Effector memory CD8-positive, alpha-beta T cell (primary cell): ENCODE measurements around the gene TREML4.
"Not testable (repeated sequence)": the region's sequence is repeated elsewhere in the genome, so short reads cannot be mapped to it uniquely, and the experiment has no call there.

ENCODE experiments used
- ATAC-seq: fragments of 150-1000 bp; cut with Tn5 transposase; replicated peaks from 2 replicates; pipeline ENCODE4 v1.10.0; 2021; ENCODE audit warnings: mild to moderate bottlenecking, moderate library complexity
- DNase-seq, 3 experiments: peaks; one replicate each; pipeline ENCODE4 v3.0.0; 2021
- H3K27ac Mint-ChIP-seq, 2 donors: one replicate each; pipeline ENCODE4 v1.8.0; 2022; ENCODE audit warnings: mild to moderate bottlenecking in 2 of 2, mixed read lengths in 2 of 2, moderate library complexity in 2 of 2
- H3K27me3 Mint-ChIP-seq, 2 donors: one replicate each; pipeline ENCODE4 v1.8.0; 2022; ENCODE audit warnings: mixed read lengths in 2 of 2
- H3K36me3 Mint-ChIP-seq: one replicate; pipeline ENCODE4 v1.8.0; 2022; ENCODE audit warnings: mild to moderate bottlenecking, moderate library complexity, mixed read lengths; ENCODE audit not compliant: insufficient read depth
- H3K4me1 Mint-ChIP-seq, 2 donors: one replicate each; pipeline ENCODE4 v1.8.0; 2022; ENCODE audit warnings: low read depth in 2 of 2, mixed read lengths in 2 of 2
- H3K4me3 Mint-ChIP-seq, 2 donors: one replicate each; pipeline ENCODE4 v1.8.0; 2022; ENCODE audit warnings: mild to moderate bottlenecking in 2 of 2, mixed read lengths in 2 of 2, moderate library complexity in 2 of 2
- H3K9me3 Mint-ChIP-seq, 2 donors: one replicate each; pipeline ENCODE4 v1.8.0; 2022; ENCODE audit warnings: mixed read lengths in 2 of 2

TREML4 gene

DNA sequence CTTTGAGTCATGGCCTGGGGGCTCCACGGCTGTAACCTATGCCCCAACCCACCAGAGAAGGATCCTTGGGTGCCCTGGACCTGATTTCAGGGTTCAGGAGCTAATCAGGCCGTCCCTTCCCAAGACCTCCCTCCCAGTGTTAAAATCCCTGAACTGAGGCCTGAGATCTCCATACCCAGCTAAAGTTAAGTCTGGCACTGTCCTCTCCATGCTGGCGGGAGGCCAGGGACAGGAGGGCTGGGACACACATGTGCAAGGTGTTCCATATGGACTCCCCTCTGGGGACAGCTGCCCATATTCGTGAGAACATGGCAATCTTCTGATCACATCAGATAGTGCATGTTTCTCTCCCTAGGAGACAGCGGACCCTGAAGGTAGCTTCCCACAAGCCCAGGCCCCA is 11.5 kb upstream of the TREML4 start:
- peaks cover 9 to 10% of the 10 kb centered on the region in 2 donors for H3K9me3 Mint-ChIP-seq
- ATAC-seq (no peak), DNase-seq (no peak)
- no peaks in the 10 kb centered on the region for H3K36me3 Mint-ChIP-seq
- peak overlapping the region in 1 of 2 donors; percentile 59 for H3K27ac Mint-ChIP-seq
- no peak overlapping the region for H3K4me3 Mint-ChIP-seq
- H3K4me1 Mint-ChIP-seq, result no peaks in the 10 kb centered on the region
- peaks cover 19 to 30% of the 10 kb centered on the region in 2 donors for H3K27me3 Mint-ChIP-seq

DNA sequence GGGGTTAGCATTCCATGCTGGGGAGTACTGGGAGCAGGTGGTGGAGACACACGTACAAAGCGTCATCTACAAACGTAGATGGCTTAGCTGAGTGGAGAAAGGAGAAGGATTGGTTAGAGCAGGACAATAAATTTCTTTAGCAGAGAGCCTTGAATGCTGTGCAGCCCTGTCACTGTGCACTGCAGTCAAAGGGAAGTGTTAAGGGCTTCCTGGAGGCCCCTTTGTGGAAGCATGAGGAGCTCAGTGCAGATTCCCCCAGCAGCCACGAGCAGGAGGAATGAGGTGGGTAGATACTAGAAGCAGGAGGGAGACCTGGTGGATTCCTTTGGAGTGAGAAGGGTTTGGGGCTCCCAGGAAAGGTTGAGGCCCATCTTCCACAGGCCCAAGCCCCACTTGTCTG is 6.1 kb upstream of the TREML4 start:
- Mint-ChIP-seq H3K4me3 (no peak overlapping the region), H3K27me3 (peaks cover 20 to 30% of the 10 kb centered on the region in 2 donors), H3K4me1 (no peaks in the 10 kb centered on the region), H3K9me3 (no peaks in the 10 kb centered on the region), H3K27ac (peak overlapping the region; percentile 3 to 32), H3K36me3 (no peaks in the 10 kb centered on the region)
- ATAC-seq (no peak), DNase-seq (no peak)

DNA sequence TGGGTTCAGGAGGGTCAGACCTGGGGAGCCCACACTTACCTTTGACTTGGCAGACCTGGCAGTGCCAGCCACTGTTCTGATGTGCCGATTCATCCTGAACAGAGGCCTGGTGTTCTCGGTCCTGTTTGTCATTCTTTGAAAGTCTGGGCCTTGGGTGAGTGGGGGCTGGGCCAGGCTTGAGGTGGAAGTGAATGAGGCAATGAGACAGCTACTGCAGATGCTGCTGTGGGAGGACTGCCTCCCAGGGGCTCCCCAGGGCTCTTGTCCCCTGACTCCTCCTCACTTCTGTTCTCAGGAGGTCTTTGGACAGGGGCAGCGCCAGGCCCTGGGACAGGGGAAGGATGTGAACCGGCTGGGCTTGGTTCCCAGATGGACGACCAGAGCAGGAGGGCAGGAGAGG is 5.6 kb upstream of the TREML4 start:
- Mint-ChIP-seq H3K9me3 (no peaks in the 10 kb centered on the region), H3K4me3 (no peak overlapping the region), H3K4me1 (no peaks in the 10 kb centered on the region), H3K36me3 (no peaks in the 10 kb centered on the region), H3K27ac (peak overlapping the region; percentile 3 to 32), H3K27me3 (peaks cover 21 to 30% of the 10 kb centered on the region in 2 donors)
- no peak for ATAC-seq
- no peak for DNase-seq

DNA sequence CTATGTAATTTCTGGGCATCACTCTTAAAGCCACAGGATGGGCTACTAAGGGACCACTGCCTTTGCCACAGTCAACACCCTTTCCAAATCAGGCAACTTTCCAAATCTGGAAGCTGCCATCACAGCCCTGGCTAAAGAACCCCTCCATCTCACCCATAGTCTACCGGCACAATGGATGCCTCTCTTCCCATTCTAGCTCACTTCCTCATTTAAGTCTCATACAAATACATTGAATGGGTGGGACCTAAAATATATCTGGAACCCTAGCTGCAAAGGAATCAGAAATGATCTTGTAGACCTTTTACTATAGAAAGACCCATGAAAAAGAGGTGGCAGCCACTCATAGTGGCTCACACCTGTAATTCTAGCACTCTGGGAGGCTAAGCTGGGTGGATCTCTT is 3.3 kb upstream of the TREML4 start:
- ATAC-seq, result no peak
- Mint-ChIP-seq H3K4me1 (no peaks in the 10 kb centered on the region), H3K27ac (peak overlapping the region in 1 of 2 donors; percentile 1), H3K36me3 (no peaks in the 10 kb centered on the region), H3K9me3 (no peaks in the 10 kb centered on the region), H3K4me3 (no peak overlapping the region), H3K27me3 (peaks cover 34 to 48% of the 10 kb centered on the region in 2 donors)
- no peak for DNase-seq

DNA sequence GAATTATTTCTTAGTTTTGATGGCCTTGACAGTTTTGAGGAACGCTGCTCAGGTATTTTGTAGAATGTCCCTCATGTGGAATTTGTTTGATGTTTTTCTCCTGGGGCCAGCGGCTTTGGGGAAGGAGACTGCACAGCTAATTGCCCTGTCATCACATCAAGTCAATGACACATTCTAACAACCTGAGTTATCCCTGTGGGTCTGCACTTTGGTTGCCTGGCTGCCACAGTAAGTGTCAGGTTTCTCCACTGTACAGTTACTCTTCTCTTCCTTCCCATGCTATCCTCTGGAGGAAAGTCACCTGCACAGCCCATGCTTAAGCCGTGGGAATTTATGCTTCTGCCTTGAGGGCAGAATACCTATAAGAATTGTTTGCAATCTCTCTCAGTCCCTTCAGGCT is 1.4 kb upstream of the TREML4 start:
- no peak for ATAC-seq

DNA sequence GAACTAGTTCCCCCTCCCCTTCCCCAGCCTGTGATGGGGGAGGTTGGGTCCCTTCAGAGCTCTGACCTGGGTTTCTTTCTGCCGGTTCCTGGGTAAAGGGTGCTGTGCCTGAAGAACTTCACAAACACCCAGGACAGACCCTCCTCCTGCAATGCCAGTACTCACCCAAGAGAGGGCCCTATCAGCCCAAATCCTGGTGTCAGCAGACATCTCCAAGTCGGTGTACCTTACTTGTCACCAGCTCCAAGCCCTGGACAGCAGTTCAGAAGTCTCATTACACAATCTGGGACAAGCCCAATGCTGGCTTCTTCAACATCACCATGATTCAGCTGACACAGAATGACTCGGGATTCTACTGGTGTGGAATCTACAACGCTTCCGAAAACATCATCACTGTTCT is 467 bp downstream of the TREML4 start:
- no peaks in the 10 kb centered on the region for H3K4me1 Mint-ChIP-seq
- no peak for ATAC-seq
- no peak for DNase-seq
- no peak overlapping the region for H3K4me3 Mint-ChIP-seq
- H3K27me3 Mint-ChIP-seq, result peaks cover 42 to 46% of the 10 kb centered on the region in 2 donors
- H3K9me3 Mint-ChIP-seq, result no peaks in the 10 kb centered on the region
- no peaks in the 10 kb centered on the region for H3K36me3 Mint-ChIP-seq
- no peak overlapping the region for H3K27ac Mint-ChIP-seq

More for the DNA sequence above, 1.4 kb upstream of the TREML4 start:
- no peak for DNase-seq
- Mint-ChIP-seq H3K4me1 (no peaks in the 10 kb centered on the region), H3K9me3 (no peaks in the 10 kb centered on the region), H3K36me3 (no peaks in the 10 kb centered on the region), H3K27ac (no peak overlapping the region), H3K4me3 (no peak overlapping the region), H3K27me3 (peaks cover 46 to 48% of the 10 kb centered on the region in 2 donors)

DNA sequence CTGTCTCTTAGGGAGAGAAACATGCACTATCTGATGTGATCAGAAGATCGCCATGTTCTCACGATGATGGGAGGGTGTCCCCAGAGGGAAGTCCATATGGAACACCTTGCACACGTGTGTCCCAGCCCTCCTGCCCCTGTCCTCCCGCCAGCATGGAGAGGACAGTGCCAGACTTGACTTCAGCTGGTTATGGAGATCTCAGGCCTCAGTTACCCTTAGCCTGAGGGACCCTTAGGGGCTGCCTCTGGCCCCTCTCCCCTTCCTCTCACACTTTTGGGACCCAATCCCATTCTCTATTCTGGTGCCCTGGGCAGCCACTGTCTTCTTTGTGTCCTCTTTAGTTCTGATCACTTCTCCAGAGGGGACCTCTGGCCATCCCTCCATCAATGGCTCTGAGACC is 1.6 kb downstream of the TREML4 start:
- no peak overlapping the region for H3K27ac Mint-ChIP-seq
- ATAC-seq (no peak), DNase-seq (no peak)
- no peak overlapping the region for H3K4me3 Mint-ChIP-seq
- H3K36me3 Mint-ChIP-seq, result no peaks in the 10 kb centered on the region
- H3K27me3 Mint-ChIP-seq, result peaks cover 31 to 37% of the 10 kb centered on the region in 2 donors
- no peaks in the 10 kb centered on the region for H3K9me3 Mint-ChIP-seq
- H3K4me1 Mint-ChIP-seq, result no peaks in the 10 kb centered on the region

DNA sequence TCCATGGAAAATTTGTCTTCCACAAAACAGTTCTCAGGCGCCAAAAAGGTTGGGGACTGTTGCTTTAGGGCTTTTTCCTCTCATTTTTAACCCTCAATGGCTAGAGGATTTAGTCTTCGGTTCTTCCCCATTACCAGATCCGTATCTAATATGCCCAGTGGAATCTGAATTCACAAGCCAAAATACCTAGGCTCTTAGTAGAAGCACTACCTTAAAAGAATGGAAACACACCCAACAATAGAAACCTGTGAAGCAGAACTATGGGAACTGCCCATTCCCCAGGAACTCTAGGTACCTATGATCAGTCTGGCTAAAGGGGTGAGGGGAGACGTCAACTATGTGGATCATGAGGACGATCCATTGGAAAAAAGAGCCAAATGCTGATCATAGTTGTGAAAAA is 3.1 kb downstream of the TREML4 start:
- no peak overlapping the region for H3K4me3 Mint-ChIP-seq
- H3K4me1 Mint-ChIP-seq, result no peaks in the 10 kb centered on the region
- no peaks in the 10 kb centered on the region for H3K9me3 Mint-ChIP-seq
- DNase-seq, result no peak
- peaks cover 24 to 33% of the 10 kb centered on the region in 2 donors for H3K27me3 Mint-ChIP-seq
- ATAC-seq, result no peak
- H3K36me3 Mint-ChIP-seq, result no peaks in the 10 kb centered on the region
- H3K27ac Mint-ChIP-seq, result no peak overlapping the region

DNA sequence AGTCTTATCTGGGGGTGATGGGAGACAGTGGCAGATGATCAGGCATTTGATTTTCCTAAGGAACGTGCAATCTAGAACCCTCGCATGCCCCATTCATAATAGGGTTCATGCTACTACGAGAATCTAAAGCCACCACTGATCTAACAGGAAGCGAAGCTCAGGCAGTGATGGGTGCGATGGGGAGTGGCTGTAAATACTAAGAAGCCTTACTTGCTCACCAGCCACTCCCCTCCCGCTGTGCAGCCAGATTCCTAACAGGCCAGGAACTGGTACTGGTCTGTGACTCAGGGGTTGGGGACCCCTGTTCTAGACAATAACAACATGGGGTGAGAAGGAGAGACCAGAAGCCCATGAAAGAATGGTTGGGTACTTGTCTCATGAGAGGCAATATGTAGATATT is 4.5 kb downstream of the TREML4 start:
- peaks cover 29 to 37% of the 10 kb centered on the region in 2 donors for H3K27me3 Mint-ChIP-seq
- ATAC-seq (no peak), DNase-seq (no peak)
- no peaks in the 10 kb centered on the region for H3K9me3 Mint-ChIP-seq
- no peak overlapping the region for H3K4me3 Mint-ChIP-seq
- no peak overlapping the region for H3K27ac Mint-ChIP-seq
- no peaks in the 10 kb centered on the region for H3K4me1 Mint-ChIP-seq
- H3K36me3 Mint-ChIP-seq, result no peaks in the 10 kb centered on the region

DNA sequence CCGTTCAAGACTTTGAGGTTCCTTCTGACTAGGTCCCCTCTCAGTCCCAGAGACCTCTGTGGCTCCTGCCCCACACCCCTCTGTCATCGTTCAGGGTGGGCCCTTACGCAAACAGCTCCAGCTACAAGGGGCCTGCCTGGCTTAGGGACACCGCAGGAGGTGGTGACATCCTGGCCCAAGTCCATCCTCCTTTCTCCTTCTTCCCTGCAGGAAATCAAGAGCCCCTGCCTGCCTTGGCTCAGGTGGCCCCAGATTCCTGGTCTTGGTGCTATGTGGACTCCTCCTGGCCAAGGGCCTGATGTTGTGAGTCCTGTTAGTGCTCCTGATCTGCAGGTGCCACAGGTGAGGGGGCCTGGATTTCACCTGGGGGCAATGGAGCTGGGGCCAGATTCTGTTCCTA is 8.1 kb downstream of the TREML4 start:
- H3K36me3 Mint-ChIP-seq, result no peaks in the 10 kb centered on the region
- peaks cover 22 to 32% of the 10 kb centered on the region in 2 donors for H3K27me3 Mint-ChIP-seq
- H3K4me1 Mint-ChIP-seq, result no peaks in the 10 kb centered on the region
- ATAC-seq, result no peak
- H3K27ac Mint-ChIP-seq, result no peak overlapping the region
- H3K4me3 Mint-ChIP-seq, result no peak overlapping the region
- H3K9me3 Mint-ChIP-seq, result no peaks in the 10 kb centered on the region
- DNase-seq, result no peak

DNA sequence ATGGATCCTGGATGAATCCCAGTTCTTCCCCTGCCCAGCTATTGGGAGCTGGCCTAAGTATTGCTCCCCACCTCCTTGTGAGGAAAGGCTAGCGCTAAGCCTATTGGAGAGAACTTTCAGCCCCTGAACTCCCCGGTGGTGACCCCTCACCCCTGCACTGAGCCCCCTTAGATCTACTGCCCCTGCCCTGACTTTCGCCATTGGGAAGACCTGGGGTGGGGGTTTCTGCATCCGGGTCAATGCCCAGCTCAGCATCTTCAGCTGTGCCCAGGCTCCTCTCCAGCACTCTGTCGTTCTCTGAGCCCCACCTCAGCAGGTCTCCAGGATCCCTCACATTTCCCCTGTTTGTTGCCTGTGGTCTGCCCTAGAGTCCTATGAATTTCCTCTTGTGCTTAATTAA is 9.0 kb downstream of the TREML4 start:
- H3K27me3 Mint-ChIP-seq, result peaks cover 22 to 28% of the 10 kb centered on the region in 2 donors
- no peak overlapping the region for H3K27ac Mint-ChIP-seq
- H3K9me3 Mint-ChIP-seq, result no peaks in the 10 kb centered on the region
- no peak overlapping the region for H3K4me3 Mint-ChIP-seq
- DNase-seq, result no peak
- ATAC-seq, result no peak
- H3K4me1 Mint-ChIP-seq, result no peaks in the 10 kb centered on the region
- H3K36me3 Mint-ChIP-seq, result no peaks in the 10 kb centered on the region

DNA sequence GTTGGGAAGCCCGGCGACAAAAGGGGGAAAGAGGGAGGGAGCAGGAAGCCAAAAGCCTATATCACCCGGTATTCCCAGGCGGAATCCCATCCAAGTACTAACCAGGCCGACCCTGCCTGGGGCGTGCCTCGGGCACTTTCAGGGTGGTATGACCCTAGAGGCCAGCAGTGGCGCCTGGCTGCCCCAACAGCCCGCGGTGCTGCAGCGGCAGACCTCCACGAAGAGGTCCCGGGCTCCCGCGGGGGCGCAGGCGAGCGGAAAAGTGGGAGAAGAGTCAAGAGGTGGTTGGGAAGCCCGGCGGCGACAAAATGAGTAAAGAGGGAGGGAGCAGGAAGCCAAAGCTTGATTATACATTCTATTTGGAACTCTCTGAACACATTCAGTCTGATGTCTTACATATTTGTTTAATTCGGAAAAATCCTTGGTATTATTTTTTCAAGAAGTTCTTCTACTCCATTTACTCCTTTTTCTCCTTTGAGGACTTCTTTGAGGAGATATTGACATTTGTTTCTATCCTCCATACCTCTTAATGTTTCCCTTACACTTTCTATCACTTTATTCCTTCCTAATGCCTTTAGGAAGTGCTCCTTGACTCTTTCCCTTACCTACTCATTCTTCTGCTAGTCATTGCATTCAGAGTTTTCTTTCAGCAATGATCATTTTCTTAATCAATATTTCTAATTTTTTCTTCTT is 11.5 kb downstream of the TREML4 start:
- DNase-seq (no peak), ATAC-seq (no peak)
- H3K36me3 Mint-ChIP-seq, result no peaks in the 10 kb centered on the region
- H3K9me3 Mint-ChIP-seq, result no peaks in the 10 kb centered on the region
- no peak overlapping the region for H3K4me3 Mint-ChIP-seq
- H3K4me1 Mint-ChIP-seq, result no peaks in the 10 kb centered on the region
- peaks cover 22 to 28% of the 10 kb centered on the region in 2 donors for H3K27me3 Mint-ChIP-seq
- H3K27ac Mint-ChIP-seq, result no peak overlapping the region

DNA sequence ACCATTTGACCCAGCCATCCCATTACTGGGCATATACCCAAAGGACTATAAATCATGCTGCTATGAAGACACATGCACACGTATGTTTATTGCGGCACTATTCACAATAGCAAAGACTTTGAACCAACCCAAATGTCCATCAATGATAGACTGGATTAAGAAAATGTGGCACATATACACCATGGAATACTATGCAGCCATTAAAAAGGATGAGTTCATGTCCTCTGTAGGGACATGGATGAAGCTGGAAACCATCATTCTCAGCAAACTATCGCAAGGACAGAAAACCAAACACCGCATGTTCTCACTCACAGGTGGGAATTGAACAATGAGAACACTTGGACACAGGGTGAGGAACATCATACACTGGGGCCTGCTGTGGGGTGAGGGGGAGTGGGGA is 18.4 kb downstream of the TREML4 start:
- not testable (repeated sequence) for ATAC-seq, H3K27ac Mint-ChIP-seq, H3K27me3 Mint-ChIP-seq, DNase-seq, H3K9me3 Mint-ChIP-seq, H3K36me3 Mint-ChIP-seq
- Mint-ChIP-seq H3K4me1 (peaks cover 14 to 15% of the 10 kb centered on the region in 2 donors), H3K4me3 (peak overlapping the region in 1 of 2 donors; percentile 29)

DNA sequence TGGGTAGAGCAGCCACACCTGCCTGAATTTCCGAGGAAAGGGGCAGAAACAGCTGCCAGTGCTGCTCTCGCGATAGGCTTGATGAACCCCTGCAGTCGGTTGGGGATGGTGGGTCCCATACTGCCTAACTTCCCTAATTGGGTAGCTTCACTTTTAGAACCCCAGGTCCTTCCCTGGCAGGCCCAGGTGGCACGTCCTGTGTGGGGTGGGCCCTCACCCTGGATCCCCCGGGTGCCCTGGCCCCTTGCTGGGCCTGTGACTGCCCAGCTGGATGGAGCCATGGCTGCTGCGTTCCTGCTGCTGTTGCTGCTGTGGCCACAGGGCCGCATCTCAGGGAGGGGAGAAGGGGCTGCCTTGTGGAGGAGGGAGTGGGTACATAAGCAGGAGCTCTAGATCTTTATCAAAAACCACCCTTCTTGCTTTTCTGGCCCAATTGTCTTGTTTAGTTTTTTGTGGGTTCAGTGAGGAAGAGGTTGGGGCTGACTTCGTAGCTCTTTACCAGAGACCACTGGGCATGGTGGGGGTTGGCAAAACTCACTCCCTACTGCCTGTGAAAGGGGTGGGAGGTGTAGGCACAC is 19.2 kb downstream of the TREML4 start:
- peak overlapping the region in 1 of 2 donors; percentile 24 for H3K4me3 Mint-ChIP-seq
- H3K4me1 Mint-ChIP-seq, result peaks cover 14 to 15% of the 10 kb centered on the region in 2 donors
- peak overlapping the region; percentile 24 to 72 for H3K27ac Mint-ChIP-seq
- no peaks in the 10 kb centered on the region for H3K36me3 Mint-ChIP-seq
- H3K9me3 Mint-ChIP-seq, result no peaks in the 10 kb centered on the region
- peak; percentile 32 for ATAC-seq
- no peak for DNase-seq
- peaks cover 0 to 9% of the 10 kb centered on the region in 2 donors for H3K27me3 Mint-ChIP-seq
